HL-60 (cell line): Measurements from ENCODE around the gene TOPAZ1.

ENCODE experiments used
- GABPA ChIP-seq: IDR thresholded peaks from 2 replicates; pipeline ENCODE4 v1.6.1; 2012; ENCODE audit warnings: low read depth
- POLR2AphosphoS5 ChIP-seq: IDR thresholded peaks from 2 replicates; pipeline ENCODE4 v1.6.1; 2012; ENCODE audit warnings: low read depth
- SPI1 ChIP-seq: IDR thresholded peaks from 2 replicates; pipeline ENCODE4 v1.6.1; 2012; ENCODE audit warnings: low read depth, mild to moderate bottlenecking, borderline replicate concordance
- TF ChIP-seq, protein P1 (sequence below): IDR thresholded peaks from one replicate; pipeline ENCODE4 v1.5.1; 2011; ENCODE audit warnings: low read length, control low read depth, inconsistent platforms; ENCODE audit not compliant: insufficient read depth
- TF ChIP-seq, protein P2 (sequence below): IDR thresholded peaks from 2 replicates; pipeline ENCODE4 v1.6.1; 2012; ENCODE audit warnings: low read depth; ENCODE audit not compliant: insufficient replicate concordance

DNA sequence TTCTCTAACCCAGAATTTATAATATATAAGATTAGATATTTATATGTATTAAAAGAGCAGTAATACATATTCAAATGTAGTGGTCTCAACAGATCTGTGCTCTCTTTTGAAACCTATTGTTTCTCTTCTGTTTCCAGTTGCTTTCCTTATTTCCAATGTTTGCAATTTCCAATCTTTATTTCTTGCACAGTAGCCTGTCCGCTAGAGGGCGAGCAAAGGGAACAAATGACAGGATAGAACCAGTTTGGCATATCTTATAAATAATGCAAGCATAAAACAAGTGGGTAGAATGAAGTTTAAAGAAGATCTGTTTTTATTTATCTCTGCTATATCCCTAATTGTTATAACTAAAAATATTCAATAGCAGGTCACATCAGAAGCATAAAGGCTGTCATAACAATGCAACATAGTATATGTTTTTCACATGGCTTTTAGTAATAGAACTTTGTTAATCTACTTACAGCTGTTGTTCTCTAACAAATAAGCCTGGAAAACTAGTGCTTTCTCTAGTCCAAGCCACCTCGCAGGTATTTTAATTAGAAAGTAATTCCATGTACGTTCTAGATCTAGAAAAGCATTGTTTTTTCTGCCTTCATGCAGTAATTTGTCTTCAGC lies 81.8 kb downstream of the TOPAZ1 start:
- TF ChIP-seq, protein P1, sequence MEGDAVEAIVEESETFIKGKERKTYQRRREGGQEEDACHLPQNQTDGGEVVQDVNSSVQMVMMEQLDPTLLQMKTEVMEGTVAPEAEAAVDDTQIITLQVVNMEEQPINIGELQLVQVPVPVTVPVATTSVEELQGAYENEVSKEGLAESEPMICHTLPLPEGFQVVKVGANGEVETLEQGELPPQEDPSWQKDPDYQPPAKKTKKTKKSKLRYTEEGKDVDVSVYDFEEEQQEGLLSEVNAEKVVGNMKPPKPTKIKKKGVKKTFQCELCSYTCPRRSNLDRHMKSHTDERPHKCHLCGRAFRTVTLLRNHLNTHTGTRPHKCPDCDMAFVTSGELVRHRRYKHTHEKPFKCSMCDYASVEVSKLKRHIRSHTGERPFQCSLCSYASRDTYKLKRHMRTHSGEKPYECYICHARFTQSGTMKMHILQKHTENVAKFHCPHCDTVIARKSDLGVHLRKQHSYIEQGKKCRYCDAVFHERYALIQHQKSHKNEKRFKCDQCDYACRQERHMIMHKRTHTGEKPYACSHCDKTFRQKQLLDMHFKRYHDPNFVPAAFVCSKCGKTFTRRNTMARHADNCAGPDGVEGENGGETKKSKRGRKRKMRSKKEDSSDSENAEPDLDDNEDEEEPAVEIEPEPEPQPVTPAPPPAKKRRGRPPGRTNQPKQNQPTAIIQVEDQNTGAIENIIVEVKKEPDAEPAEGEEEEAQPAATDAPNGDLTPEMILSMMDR: peak; percentile 71
- TF ChIP-seq, protein P2, sequence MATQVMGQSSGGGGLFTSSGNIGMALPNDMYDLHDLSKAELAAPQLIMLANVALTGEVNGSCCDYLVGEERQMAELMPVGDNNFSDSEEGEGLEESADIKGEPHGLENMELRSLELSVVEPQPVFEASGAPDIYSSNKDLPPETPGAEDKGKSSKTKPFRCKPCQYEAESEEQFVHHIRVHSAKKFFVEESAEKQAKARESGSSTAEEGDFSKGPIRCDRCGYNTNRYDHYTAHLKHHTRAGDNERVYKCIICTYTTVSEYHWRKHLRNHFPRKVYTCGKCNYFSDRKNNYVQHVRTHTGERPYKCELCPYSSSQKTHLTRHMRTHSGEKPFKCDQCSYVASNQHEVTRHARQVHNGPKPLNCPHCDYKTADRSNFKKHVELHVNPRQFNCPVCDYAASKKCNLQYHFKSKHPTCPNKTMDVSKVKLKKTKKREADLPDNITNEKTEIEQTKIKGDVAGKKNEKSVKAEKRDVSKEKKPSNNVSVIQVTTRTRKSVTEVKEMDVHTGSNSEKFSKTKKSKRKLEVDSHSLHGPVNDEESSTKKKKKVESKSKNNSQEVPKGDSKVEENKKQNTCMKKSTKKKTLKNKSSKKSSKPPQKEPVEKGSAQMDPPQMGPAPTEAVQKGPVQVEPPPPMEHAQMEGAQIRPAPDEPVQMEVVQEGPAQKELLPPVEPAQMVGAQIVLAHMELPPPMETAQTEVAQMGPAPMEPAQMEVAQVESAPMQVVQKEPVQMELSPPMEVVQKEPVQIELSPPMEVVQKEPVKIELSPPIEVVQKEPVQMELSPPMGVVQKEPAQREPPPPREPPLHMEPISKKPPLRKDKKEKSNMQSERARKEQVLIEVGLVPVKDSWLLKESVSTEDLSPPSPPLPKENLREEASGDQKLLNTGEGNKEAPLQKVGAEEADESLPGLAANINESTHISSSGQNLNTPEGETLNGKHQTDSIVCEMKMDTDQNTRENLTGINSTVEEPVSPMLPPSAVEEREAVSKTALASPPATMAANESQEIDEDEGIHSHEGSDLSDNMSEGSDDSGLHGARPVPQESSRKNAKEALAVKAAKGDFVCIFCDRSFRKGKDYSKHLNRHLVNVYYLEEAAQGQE: no peak
- TF ChIP-seq POLR2AphosphoS5: no peak
- no peak for TF ChIP-seq GABPA
- TF ChIP-seq SPI1: no peak
